DOHH2 (cell line): ENCODE data around the gene SLC9A7.
A peak's percentile ranks its signal among the peaks of the same experiment; 100 is the strongest.

Source experiments
- H3F3A ChIP-seq: fragments of 200-600 bp; sonication (generic), shearing (Covaris generic); 2 replicates; pipeline ENCODE4 v1.6.0; 2016; ENCODE audit warnings: antibody characterized with exemption, mild to moderate bottlenecking; ENCODE audit not compliant: control insufficient read depth, insufficient read depth
- H3K27ac ChIP-seq: fragments of 200-600 bp; sonication (generic); 2 replicates; pipeline ENCODE4 v1.5.1; 2014; ENCODE audit warnings: low read depth, mild to moderate bottlenecking, low read length, moderate library complexity
- H3K27me3 ChIP-seq: fragments of 200-600 bp; sonication (generic); 2 replicates; pipeline ENCODE4 v1.6.1; 2014; ENCODE audit warnings: mild to moderate bottlenecking, low read length, mixed read lengths; ENCODE audit not compliant: control insufficient read depth
- H3K36me3 ChIP-seq: fragments of 200-600 bp; sonication (generic); 2 replicates; pipeline ENCODE4 v1.6.1; 2014; ENCODE audit warnings: mild to moderate bottlenecking, low read length, moderate library complexity, mixed read lengths; ENCODE audit not compliant: control insufficient read depth
- H3K4me1 ChIP-seq: fragments of 200-600 bp; sonication (generic); 2 replicates; pipeline ENCODE4 v1.6.1; 2014; ENCODE audit warnings: mild to moderate bottlenecking, low read length, mixed read lengths; ENCODE audit not compliant: control insufficient read depth
- H3K4me2 ChIP-seq: fragments of 200-600 bp; sonication (generic); 2 replicates; pipeline ENCODE4 v1.6.0; 2014; ENCODE audit warnings: mild to moderate bottlenecking, low read length, moderate library complexity
- H3K4me3 ChIP-seq: fragments of 200-600 bp; sonication (generic); 2 replicates; pipeline ENCODE4 v1.5.1; 2014; ENCODE audit warnings: mild to moderate bottlenecking, low read length, mixed read lengths
- H3K79me2 ChIP-seq: fragments of 200-600 bp; sonication (generic); 2 replicates; pipeline ENCODE4 v1.6.1; 2014; ENCODE audit warnings: mild to moderate bottlenecking, low read length, mixed read lengths; ENCODE audit not compliant: control insufficient read depth
- H3K9me2 ChIP-seq: fragments of 200-600 bp; sonication (generic); replicated peaks from 2 replicates; pipeline ENCODE4 v1.6.1; 2014; ENCODE audit warnings: mild to moderate bottlenecking, low read length, mixed read lengths; ENCODE audit not compliant: control insufficient read depth
- H3K9me3 ChIP-seq: fragments of 200-600 bp; sonication (generic); 2 replicates; pipeline ENCODE4 v1.6.1; 2014; ENCODE audit warnings: antibody characterized with exemption, low read length, mixed read lengths; ENCODE audit not compliant: control insufficient read depth, insufficient read depth
- H4K20me1 ChIP-seq: fragments of 200-600 bp; sonication (generic); 2 replicates; pipeline ENCODE4 v1.6.0; 2014; ENCODE audit warnings: low read depth, mild to moderate bottlenecking, antibody characterized with exemption, low read length, moderate library complexity; ENCODE audit not compliant: control insufficient read depth, insufficient read depth
- CTCF ChIP-seq: fragments of 200-600 bp; sonication (generic); IDR thresholded peaks from one replicate; pipeline ENCODE4 v1.5.1; 2014; ENCODE audit warnings: antibody characterized with exemption, mild to moderate bottlenecking, low read depth, low read length; ENCODE audit not compliant: poor library complexity, severe bottlenecking
- EZH2phosphoT487 ChIP-seq: fragments of 200-600 bp; sonication (generic); IDR thresholded peaks from 2 replicates; pipeline ENCODE4 v1.6.1; 2017; ENCODE audit warnings: borderline replicate concordance, mild to moderate bottlenecking, antibody characterized with exemption, low read length, moderate library complexity, mixed read lengths

The SLC9A7 gene

GRCh38 chrX:46588263-46588662 is 170.7 kb downstream of the SLC9A7 start:
- Histone ChIP-seq H3K4me2 (peak overlapping the region; percentile 48), H3K79me2 (no peaks in the 10 kb centered on the region), H3K36me3 (no peaks in the 10 kb centered on the region), H3K27me3 (no peaks in the 10 kb centered on the region), H3K27ac (no peak overlapping the region), H3K4me1 (peaks cover 17% of the 10 kb centered on the region), H3F3A (no peaks in the 10 kb centered on the region), H3K9me2 (no peaks in the 10 kb centered on the region), H3K9me3 (no peaks in the 10 kb centered on the region), H3K4me3 (peak overlapping the region; percentile 15), H4K20me1 (no peaks in the 10 kb centered on the region)
- TF ChIP-seq EZH2phosphoT487 (no peak), CTCF (no peak)

GRCh38 chrX:46587753-46588171 is 171.2 kb downstream of the SLC9A7 start:
- Histone ChIP-seq H3K4me3 (peak overlapping the region; percentile 15), H3K27ac (no peak overlapping the region), H3K79me2 (no peaks in the 10 kb centered on the region), H3K9me2 (no peaks in the 10 kb centered on the region), H4K20me1 (no peaks in the 10 kb centered on the region), H3K27me3 (no peaks in the 10 kb centered on the region), H3K9me3 (no peaks in the 10 kb centered on the region), H3K4me2 (peak overlapping the region; percentile 48), H3K4me1 (peaks cover 17% of the 10 kb centered on the region), H3F3A (no peaks in the 10 kb centered on the region), H3K36me3 (no peaks in the 10 kb centered on the region)
- TF ChIP-seq EZH2phosphoT487 (no peak), CTCF (no peak)

DNA sequence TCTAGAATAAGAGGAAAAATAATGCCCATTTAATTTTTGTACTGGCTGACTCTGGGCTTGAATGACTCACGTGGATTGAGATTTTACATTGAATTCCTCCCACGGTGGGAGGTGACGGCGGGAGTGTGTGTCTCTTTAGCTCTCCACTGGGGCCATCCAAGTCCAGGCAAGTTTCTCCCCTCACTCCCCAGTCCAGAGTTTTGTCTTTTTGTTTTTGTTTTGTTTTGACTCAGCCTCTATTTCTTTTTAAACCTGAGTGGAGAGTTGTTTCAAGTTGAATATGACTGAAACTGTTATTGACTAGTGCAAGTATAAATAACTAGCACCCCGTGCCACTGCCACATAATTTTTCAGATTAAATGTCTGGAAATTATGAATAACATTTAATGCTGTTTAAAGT is 171.8 kb downstream of the SLC9A7 start:
- Histone ChIP-seq H3K79me2 (no peaks in the 10 kb centered on the region), H3K27me3 (no peaks in the 10 kb centered on the region), H3K9me3 (no peaks in the 10 kb centered on the region), H3K4me3 (no peak overlapping the region), H3K9me2 (no peaks in the 10 kb centered on the region), H3K4me2 (no peak overlapping the region), H4K20me1 (no peaks in the 10 kb centered on the region), H3K4me1 (peaks cover 17% of the 10 kb centered on the region), H3K36me3 (no peaks in the 10 kb centered on the region), H3K27ac (no peak overlapping the region), H3F3A (no peaks in the 10 kb centered on the region)
- TF ChIP-seq CTCF (no peak), EZH2phosphoT487 (no peak)

GRCh38 chrX:46584736-46585135 is 174.2 kb downstream of the SLC9A7 start:
- Histone ChIP-seq H3K4me1 (peaks cover 17% of the 10 kb centered on the region), H3K4me3 (no peak overlapping the region), H3K36me3 (no peaks in the 10 kb centered on the region), H4K20me1 (no peaks in the 10 kb centered on the region), H3K4me2 (no peak overlapping the region), H3K27ac (no peak overlapping the region), H3K79me2 (no peaks in the 10 kb centered on the region), H3F3A (no peaks in the 10 kb centered on the region), H3K9me2 (no peaks in the 10 kb centered on the region), H3K27me3 (no peaks in the 10 kb centered on the region), H3K9me3 (no peaks in the 10 kb centered on the region)
- TF ChIP-seq CTCF (no peak), EZH2phosphoT487 (no peak)
